GM12878 (cell line): Measurements from ENCODE around the gene NEXMIF. TPM values are rescaled to one million over a fixed set of nuclear protein-coding genes. Genes with fewer than 3 reads are reported as not detected.
A peak's percentile ranks its signal among the peaks of the same experiment; 100 is the strongest.

Source experiments
- ATAC-seq: fragments of 200-7000 bp; cut with Tn5 transposase; 3 replicates; pipeline ENCODE4 v1.9.1; 2020; ENCODE audit warnings: mild to moderate bottlenecking, moderate library complexity
- Bru-seq: library from RNA; stranded (reverse); fragments of 400-500 nt; gene quantifications from one replicate; lab custom pipeline; 2021; lab: Mats Ljungman, UMichigan
- BruChase-seq, 2 experiments: library from RNA; stranded (reverse); fragments of 400-500 nt; gene quantifications; one replicate each; lab custom pipeline; 2021; lab: Mats Ljungman, UMichigan
- BruUV-seq: library from RNA; stranded (reverse); fragments of 400-500 nt; replicated peaks from 2 replicates; lab custom pipeline; 2021; lab: Mats Ljungman, UMichigan
- CTCF ChIA-PET: fragments of 300-600 bp; sonication (Branson Sonifier 250); formaldehyde crosslinking; extraction: SDS; loops from one replicate; lab custom pipeline; 2021; ENCODE audit warnings: inconsistent platforms; lab: Yijun Ruan, JAX
- POLR2A ChIA-PET: fragments of 350-600 bp; formaldehyde crosslinking; extraction: SDS; loops from one replicate; lab custom pipeline; 2021; ENCODE audit warnings: inconsistent platforms; lab: Charles Lee
- RAD21 ChIA-PET: fragments of 300-600 bp; sonication (Branson Sonifier 250); formaldehyde crosslinking; loops from one replicate; lab custom pipeline; 2023; ENCODE audit warnings: antibody characterized with exemption; ENCODE audit not compliant: unreplicated experiment; lab: Charles Lee
- SMC1A ChIA-PET: fragments of 300-600 bp; sonication (Branson Sonifier 250); formaldehyde crosslinking; loops from one replicate; lab custom pipeline; 2023; ENCODE audit not compliant: unreplicated experiment, uncharacterized antibody; lab: Charles Lee
- DNase-seq: peaks from one replicate; pipeline ENCODE4 v3.0.0-alpha.2; 2011; ENCODE audit warnings: low read depth, low spot score
- FAIRE-seq: peaks from 3 replicates; lab custom pipeline; 2011; peaks lifted over from hg19 to GRCh38; lab: Jason Lieb, UNC
- H2AFZ ChIP-seq: 2 replicates; pipeline ENCODE4 v1.6.0; 2011; ENCODE audit warnings: low read depth, low read length, control low read depth; ENCODE audit not compliant: control insufficient read depth
- H3K27ac ChIP-seq: 2 replicates; pipeline ENCODE4 v1.5.1; 2011; ENCODE audit warnings: control low read depth; ENCODE audit not compliant: control insufficient read depth, insufficient read depth
- H3K27me3 ChIP-seq, 2 experiments: replicated peaks in 1 of 2; 2 replicates each; pipeline versions ENCODE4 v1.6.0 to v1.6.1; 2011; ENCODE audit warnings: low read length in 1 of 2; ENCODE audit not compliant: control insufficient read depth in 2 of 2, insufficient read depth in 2 of 2
- H3K36me3 ChIP-seq, 2 experiments: 2 replicates each; pipeline ENCODE4 v1.5.1; 2011; ENCODE audit warnings: low read length in 1 of 2; ENCODE audit not compliant: control insufficient read depth in 2 of 2, insufficient read depth in 2 of 2
- H3K4me1 ChIP-seq: 2 replicates; pipeline ENCODE4 v1.6.1; 2011; ENCODE audit warnings: mild to moderate bottlenecking, low read length, moderate library complexity, mixed read lengths; ENCODE audit not compliant: control insufficient read depth, insufficient read depth
- H3K4me2 ChIP-seq: 2 replicates; pipeline ENCODE4 v1.6.0; 2011; ENCODE audit warnings: control low read depth; ENCODE audit not compliant: control insufficient read depth, insufficient read depth
- H3K4me3 ChIP-seq: fragments of 200-600 bp; sonication (generic); 2 replicates; pipeline ENCODE4 v1.5.1; 2016
- H3K79me2 ChIP-seq: 2 replicates; pipeline ENCODE4 v1.6.0; 2011; ENCODE audit warnings: low read length; ENCODE audit not compliant: control insufficient read depth, insufficient read depth
- H3K9ac ChIP-seq: 2 replicates; pipeline ENCODE4 v1.8.0; 2011; ENCODE audit warnings: low read length, control low read depth, mixed read lengths; ENCODE audit not compliant: control insufficient read depth, insufficient read depth
- H3K9me3 ChIP-seq: replicated peaks from 3 replicates; pipeline ENCODE4 v1.5.1; 2011; ENCODE audit warnings: mild to moderate bottlenecking, low read length; ENCODE audit not compliant: control insufficient read depth, insufficient read depth
- H4K20me1 ChIP-seq: 2 replicates; pipeline ENCODE4 v1.6.0; 2011; ENCODE audit not compliant: control insufficient read depth, insufficient read depth
- CBX5 ChIP-seq: sonication (generic); IDR thresholded peaks from 2 replicates; pipeline ENCODE4 v1.6.1; 2016; ENCODE audit warnings: low read depth, moderate library complexity, mild to moderate bottlenecking, inconsistent platforms
- EGR1 ChIP-seq, 2 experiments: IDR thresholded peaks; 1 replicate in 1 of 2; 2 replicates in 1 of 2; pipeline ENCODE4 v1.6.1; 2011 to 2012; ENCODE audit warnings: low read depth in 2 of 2, low read length in 2 of 2, borderline replicate concordance in 1 of 2, mild to moderate bottlenecking in 1 of 2, moderate library complexity in 1 of 2
- HCFC1 ChIP-seq: fragments of 150-350 bp; IDR thresholded peaks from 2 replicates; pipeline ENCODE4 v1.6.1; 2014; ENCODE audit warnings: low read length
- NBN ChIP-seq: fragments of 450-650 bp; IDR thresholded peaks from 2 replicates; pipeline ENCODE4 v1.6.1; 2016
- NFXL1 ChIP-seq: fragments of 450-650 bp; IDR thresholded peaks from 2 replicates; pipeline ENCODE4 v1.6.1; 2017; ENCODE audit warnings: antibody characterized with exemption, mild to moderate bottlenecking, borderline replicate concordance
- RUNX3 ChIP-seq: IDR thresholded peaks from 2 replicates; pipeline ENCODE4 v1.6.1; 2012; ENCODE audit warnings: low read length, inconsistent platforms
- SIN3A ChIP-seq: IDR thresholded peaks from 2 replicates; pipeline ENCODE4 v1.6.1; 2012; ENCODE audit warnings: low read depth, low read length, improper control_type of control experiment
- SIX5 ChIP-seq: IDR thresholded peaks from 2 replicates; pipeline ENCODE4 v1.6.1; 2011; ENCODE audit warnings: mild to moderate bottlenecking, low read depth, low read length, moderate library complexity; ENCODE audit not compliant: severe bottlenecking
- STAT1 ChIP-seq: fragments of 450-650 bp; conservative IDR thresholded peaks from 2 replicates; pipeline ENCODE4 v1.6.1; 2014; ENCODE audit warnings: antibody characterized with exemption, mild to moderate bottlenecking
- TARDBP ChIP-seq: IDR thresholded peaks from 2 replicates; pipeline ENCODE4 v1.6.1; 2016; ENCODE audit warnings: borderline replicate concordance
- YY1 ChIP-seq: IDR thresholded peaks from 2 replicates; pipeline ENCODE4 v1.6.1; 2011; ENCODE audit warnings: low read depth, mild to moderate bottlenecking, low read length
- WGBS: methylation state at CpG from one replicate; pipeline ENCODE4 v1.1.6; 2016; ENCODE audit warnings: low lambda C conversion rate; ENCODE audit not compliant: insufficient replicate concordance, insufficient coverage; ENCODE audit errors: missing lambda C conversion rate; 5-methylcytosine and 5-hydroxymethylcytosine counted together
- in situ Hi-C: fragments of 300-500 bp; cut with MboI; formaldehyde crosslinking; loops from 9 replicates; pipeline ENCODE4 v1.14.3; 2018; ENCODE audit warnings: mixed read lengths
- intact Hi-C: fragments of 100-400 bp; cut with micrococcal nuclease; formaldehyde crosslinking; loops from one replicate; pipeline ENCODE4 v1.14.2; 2022; ENCODE audit not compliant: unreplicated experiment
- long read RNA-seq, 2 experiments: library from polyadenylated mRNA; unstranded; transcript quantifications; one replicate each; pipeline ENCODE4 v2.0.0, GENCODE V29; 2019 to 2020
- polyA minus RNA-seq, 3 experiments: library from RNA; depleted of rRNA, polyadenylated mRNA; stranded (reverse); fragments of >200 nt; gene quantifications; 2 replicates each; pipeline ENCODE4 v1.2.3, GENCODE V29; 2011
- polyA plus RNA-seq, 11 experiments: library from polyadenylated mRNA; depleted of rRNA in 4 of 11; unstranded in 6 of 11; stranded (reverse) in 5 of 11; fragments of >200 nt; fragmentation: Nextera tagmentation in 4 of 11; fragmentation: Illumina TruSeq in 1 of 11; extraction: Ambion mirVana in 4 of 11; extraction: Trizol in 1 of 11; gene quantifications; 1 replicate in 1 of 11; 2 replicates in 10 of 11; pipeline versions ENCODE4 v1.2.1 to v1.2.3, GENCODE V29; 2011 to 2016; ENCODE audit warnings: inconsistent platforms in 2 of 11, missing spikeins in 2 of 11, low read depth in 1 of 11
- total RNA-seq, 4 experiments: library from RNA; depleted of rRNA in 3 of 4; stranded (reverse); fragments of >200 nt in 3 of 4; fragmentation: Illumina TruSeq in 1 of 4; extraction: Trizol in 1 of 4; gene quantifications; 2 replicates each; pipeline versions ENCODE4 v1.2.1 to v1.2.3, GENCODE V29; 2013 to 2021
- TF ChIP-seq, protein P1 (sequence below), 3 experiments: IDR thresholded peaks in 2 of 3; conservative IDR thresholded peaks in 1 of 3; 2 replicates each; pipeline ENCODE4 v1.5.1; 2011; ENCODE audit warnings: low read depth in 3 of 3, low read length in 3 of 3, mild to moderate bottlenecking in 3 of 3, control low read depth in 2 of 3, moderate library complexity in 2 of 3, inconsistent platforms in 1 of 3, mixed read lengths in 1 of 3; ENCODE audit not compliant: control insufficient read depth in 2 of 3, insufficient read depth in 1 of 3; ENCODE audit errors: extremely low read depth in 1 of 3
- TF ChIP-seq, protein P2 (sequence below): IDR thresholded peaks from 2 replicates; pipeline ENCODE4 v1.6.1; 2012; ENCODE audit warnings: low read depth, low read length, improper control_type of control experiment

NEXMIF gene
- total RNA-seq (2013; cell fraction: nucleolus; rRNA removed), result 54.3 and 56.5 TPM in 2 replicates
- total RNA-seq (2014; rRNA removed), result 6.5 and 7.4 TPM in 2 replicates
- total RNA-seq (2014; rRNA removed; fragmentation: Illumina TruSeq; extraction: Trizol), result 6.8 and 7.3 TPM in 2 replicates
- total RNA-seq (2021), result 7.2 and 7.4 TPM in 2 replicates
- 0.91 TPM for polyA plus RNA-seq (2011; ENCODE audit: low read depth)
- 10.4 and 13.2 TPM in 2 replicates for polyA plus RNA-seq (2011; rRNA removed)
- 4.5 and 5.8 TPM in 2 replicates for polyA plus RNA-seq (2011; cell fraction: cytosol; rRNA removed)
- polyA plus RNA-seq (2011; cell fraction: nucleus; rRNA removed), result 10.8 and 14.1 TPM in 2 replicates
- 1.6 and 2.7 TPM in 2 replicates for polyA plus RNA-seq (2012)
- polyA plus RNA-seq (2014; fragmentation: Illumina TruSeq; extraction: Trizol), result 5.3 and 7.4 TPM in 2 replicates
- under 1 TPM; 0.75 to 1.00 TPM for polyA plus RNA-seq (2014; fragmentation: Nextera tagmentation; extraction: Ambion mirVana)
- polyA plus RNA-seq (2014; rRNA removed), result 2.5 and 3.3 TPM in 2 replicates
- 1 to 10 TPM in 1 of 2 experiments, under 1 TPM in 1; 0.78 to 1.5 TPM for polyA plus RNA-seq (2016; fragmentation: Nextera tagmentation; extraction: Ambion mirVana)
- polyA minus RNA-seq (2011; rRNA and poly(A)+ RNA removed), result 20.5 and 23.7 TPM in 2 replicates
- polyA minus RNA-seq (2011; cell fraction: cytosol; rRNA and poly(A)+ RNA removed), result 6.1 and 8.3 TPM in 2 replicates
- polyA minus RNA-seq (2011; cell fraction: nucleus; rRNA and poly(A)+ RNA removed), result 17.7 and 18.7 TPM in 2 replicates
- percentile 91 among the genes with signal in this experiment for Bru-seq, nascent RNA
- BruChase-seq, experiment 1, labeled RNA remaining after a 6-hour chase, result percentile 86 among the genes with signal in this experiment
- BruChase-seq, experiment 2, labeled RNA remaining after a 2-hour chase, result percentile 91 among the genes with signal in this experiment
- long read RNA-seq, experiment 1, partial matches to known transcripts, result 0 of 1 reads
- long read RNA-seq, experiment 1, other reads (novel, unspliced or antisense), result 1 of 1 reads
- long read RNA-seq, experiment 2, full-length matches to known transcripts, result 1 of 5 reads
- long read RNA-seq, experiment 2, partial matches to known transcripts, result 1 of 5 reads
- long read RNA-seq, experiment 2, other reads (novel, unspliced or antisense), result 3 of 5 reads

GRCh38 chrX:74925225-74926088, at the start of gene NEXMIF:
Gene NEXMIF (minus strand): TSS chrX:74925452.
- no peaks in the 10 kb centered on the region; the same call in 2 of the 3 replicates for H3K9me3 ChIP-seq
- FAIRE-seq, result no peak
- H2AFZ ChIP-seq, result peak within 1 kb of the TSS; percentile 45
- H3K9ac ChIP-seq, result peak within 1 kb of the TSS; percentile 75
- in situ Hi-C loops, result loop anchor here (10.0 kb wide), 1 partner anchor 349 kb away; the partner anchor contains the start of gene UPRT
- ATAC-seq, result peak; percentile 72
- CTCF ChIA-PET, result interaction anchor here (0.7 to 1.2 kb wide), 4 partner anchors 36 to 354 kb away, joined by 3 to 7 read pairs (median 4); no protein-coding TSS in a partner anchor
- H3K27ac ChIP-seq, result peak within 1 kb of the TSS; percentile 87
- POLR2A ChIA-PET, result interaction anchor here (0.6 to 1.3 kb wide), 4 partner anchors 95 to 147 kb away, joined by 3 to 4 read pairs (median 3); no protein-coding TSS in a partner anchor
- no peaks in the 10 kb centered on the region for H3K36me3 ChIP-seq
- no peaks in the 10 kb centered on the region for H3K27me3 ChIP-seq
- no TSS peak for BruUV-seq
- peak within 1 kb of the TSS; percentile 49 for H3K4me3 ChIP-seq
- no peak for DNase-seq
- SMC1A ChIA-PET, result interaction anchor here (0.8 to 5.9 kb wide), 5 partner anchors 23 to 1327 kb away, joined by 3 to 39 read pairs (median 3); no protein-coding TSS in a partner anchor
- RAD21 ChIA-PET, result interaction anchor here (0.7 to 1.6 kb wide), 8 partner anchors 13 to 311 kb away, joined by 3 to 7 read pairs (median 3); partner anchors contain the start of gene RLIM
- WGBS, result 38% methylated on average over 37 of the region's 48 CpGs
- no peaks in the 10 kb centered on the region for H3K4me1 ChIP-seq
- intact Hi-C loops, result loop anchor here (2.0 to 5.0 kb wide), 3 partner anchors 147 to 352 kb away; partner anchors contain the start of gene RLIM
- TF ChIP-seq, protein P1, sequence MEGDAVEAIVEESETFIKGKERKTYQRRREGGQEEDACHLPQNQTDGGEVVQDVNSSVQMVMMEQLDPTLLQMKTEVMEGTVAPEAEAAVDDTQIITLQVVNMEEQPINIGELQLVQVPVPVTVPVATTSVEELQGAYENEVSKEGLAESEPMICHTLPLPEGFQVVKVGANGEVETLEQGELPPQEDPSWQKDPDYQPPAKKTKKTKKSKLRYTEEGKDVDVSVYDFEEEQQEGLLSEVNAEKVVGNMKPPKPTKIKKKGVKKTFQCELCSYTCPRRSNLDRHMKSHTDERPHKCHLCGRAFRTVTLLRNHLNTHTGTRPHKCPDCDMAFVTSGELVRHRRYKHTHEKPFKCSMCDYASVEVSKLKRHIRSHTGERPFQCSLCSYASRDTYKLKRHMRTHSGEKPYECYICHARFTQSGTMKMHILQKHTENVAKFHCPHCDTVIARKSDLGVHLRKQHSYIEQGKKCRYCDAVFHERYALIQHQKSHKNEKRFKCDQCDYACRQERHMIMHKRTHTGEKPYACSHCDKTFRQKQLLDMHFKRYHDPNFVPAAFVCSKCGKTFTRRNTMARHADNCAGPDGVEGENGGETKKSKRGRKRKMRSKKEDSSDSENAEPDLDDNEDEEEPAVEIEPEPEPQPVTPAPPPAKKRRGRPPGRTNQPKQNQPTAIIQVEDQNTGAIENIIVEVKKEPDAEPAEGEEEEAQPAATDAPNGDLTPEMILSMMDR (IDR thresholded peaks at IDR 0.05 in 2 of 3, conservative IDR thresholded peaks at IDR 0.05 in 1 of 3; ENCODE audit: control insufficient read depth in 2 of 3, extremely low read depth in 1 of 3, insufficient read depth in 1 of 3, low read depth in 3 of 3, low read length in 3 of 3), result 0 out of 6 replicates have a peak, but pooled peaks of 1 of the 3 experiments have one; percentile 13
- TF ChIP-seq HCFC1 (no peak), CBX5 (0 out of 2 replicates have a peak, but pooled peaks have one; percentile 26), RUNX3 (0 out of 2 replicates have a peak, but pooled peaks have one; percentile 19), TARDBP (no peak), SIX5 (no peak), STAT1 (no peak), EGR1 (IDR thresholded peaks at IDR 0.05; ENCODE audit: borderline replicate concordance in 1 of 2, low read depth in 2 of 2, low read length in 2 of 2) (no peak), NBN (0 out of 2 replicates have a peak, but pooled peaks have one; percentile 28), YY1 (0 out of 2 replicates have a peak, but pooled peaks have one; percentile 17), NFXL1 (peak; percentile 88), SIN3A (no peak)
- TF ChIP-seq, protein P2, sequence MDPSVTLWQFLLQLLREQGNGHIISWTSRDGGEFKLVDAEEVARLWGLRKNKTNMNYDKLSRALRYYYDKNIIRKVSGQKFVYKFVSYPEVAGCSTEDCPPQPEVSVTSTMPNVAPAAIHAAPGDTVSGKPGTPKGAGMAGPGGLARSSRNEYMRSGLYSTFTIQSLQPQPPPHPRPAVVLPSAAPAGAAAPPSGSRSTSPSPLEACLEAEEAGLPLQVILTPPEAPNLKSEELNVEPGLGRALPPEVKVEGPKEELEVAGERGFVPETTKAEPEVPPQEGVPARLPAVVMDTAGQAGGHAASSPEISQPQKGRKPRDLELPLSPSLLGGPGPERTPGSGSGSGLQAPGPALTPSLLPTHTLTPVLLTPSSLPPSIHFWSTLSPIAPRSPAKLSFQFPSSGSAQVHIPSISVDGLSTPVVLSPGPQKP, result no peak
- H4K20me1 ChIP-seq, result no peaks in the 10 kb centered on the region
- peak within 1 kb of the TSS; percentile 62 for H3K4me2 ChIP-seq
- H3K79me2 ChIP-seq, result peaks cover 30% of the 10 kb centered on the region
